Stimulated activated CD8-positive, alpha-beta memory T cell treated with anti-CD3 and anti-CD28 coated beads, Interleukin-12 subunit alpha, Interleukin-12 subunit beta, amount 100 ng/mL, for 1 hour (primary cell): ENCODE results near the gene SEC22A.

Experiments
- DNase-seq: peaks from one replicate; pipeline ENCODE4 v3.0.0-alpha.2; 2020; ENCODE audit warnings: low read depth

SEC22A gene

GRCh38 chr3:123267821-123268220 lies 66.1 kb downstream of the SEC22A start:
- no peak for DNase-seq

GRCh38 chr3:123270818-123271217 lies 69.1 kb downstream of the SEC22A start:
- DNase-seq: no peak

- DNase-seq: no peak
These were observed 69.9 kb downstream of the SEC22A start for GRCh38 chr3:123271466-123272159.

GRCh38 chr3:123272547-123272946 lies 70.8 kb downstream of the SEC22A start:
- DNase-seq: no peak

GRCh38 chr3:123275691-123276090 lies 73.9 kb downstream of the SEC22A start:
- DNase-seq: no peak

GRCh38 chr3:123276346-123277006 lies 74.7 kb downstream of the SEC22A start:
- no peak for DNase-seq

GRCh38 chr3:123277106-123277505 lies 75.4 kb downstream of the SEC22A start:
- no peak for DNase-seq

GRCh38 chr3:123278446-123278845 lies 76.7 kb downstream of the SEC22A start:
- no peak for DNase-seq

- DNase-seq: no peak
These were observed 77.4 kb downstream of the SEC22A start for GRCh38 chr3:123279121-123279520.

- DNase-seq: no peak
These were observed 79.7 kb downstream of the SEC22A start for GRCh38 chr3:123281406-123281805.

- no peak for DNase-seq
These were observed 80.2 kb downstream of the SEC22A start for GRCh38 chr3:123281929-123282328.

- DNase-seq: no peak
These were observed 80.7 kb downstream of the SEC22A start for GRCh38 chr3:123282461-123282860.

GRCh38 chr3:123283074-123283473 lies 81.3 kb downstream of the SEC22A start:
- no peak for DNase-seq

GRCh38 chr3:123283657-123284398 lies 82.1 kb downstream of the SEC22A start:
- no peak for DNase-seq

GRCh38 chr3:123284399-123285010 lies 82.8 kb downstream of the SEC22A start:
- DNase-seq: no peak

- no peak for DNase-seq
These were observed 83.3 kb downstream of the SEC22A start for GRCh38 chr3:123285066-123285465.

- no peak for DNase-seq
These were observed 83.7 kb downstream of the SEC22A start for GRCh38 chr3:123285479-123285878.

- no peak for DNase-seq
These were observed 84.2 kb downstream of the SEC22A start for GRCh38 chr3:123285931-123286307.

- no peak for DNase-seq
These were observed 84.7 kb downstream of the SEC22A start for GRCh38 chr3:123286308-123287023.

- no peak for DNase-seq
These were observed 85.6 kb downstream of the SEC22A start for GRCh38 chr3:123287051-123287961.

GRCh38 chr3:123287962-123288302 lies 86.2 kb downstream of the SEC22A start:
- no peak for DNase-seq
